Ecto neural progenitor cell (in vitro differentiated cells): ENCODE data around the gene LGALS1.

Source experiments
- DNase-seq: peaks from one replicate; pipeline ENCODE4 v3.0.0-alpha.2; 2018; ENCODE audit warnings: low spot score

The LGALS1 gene

DNA sequence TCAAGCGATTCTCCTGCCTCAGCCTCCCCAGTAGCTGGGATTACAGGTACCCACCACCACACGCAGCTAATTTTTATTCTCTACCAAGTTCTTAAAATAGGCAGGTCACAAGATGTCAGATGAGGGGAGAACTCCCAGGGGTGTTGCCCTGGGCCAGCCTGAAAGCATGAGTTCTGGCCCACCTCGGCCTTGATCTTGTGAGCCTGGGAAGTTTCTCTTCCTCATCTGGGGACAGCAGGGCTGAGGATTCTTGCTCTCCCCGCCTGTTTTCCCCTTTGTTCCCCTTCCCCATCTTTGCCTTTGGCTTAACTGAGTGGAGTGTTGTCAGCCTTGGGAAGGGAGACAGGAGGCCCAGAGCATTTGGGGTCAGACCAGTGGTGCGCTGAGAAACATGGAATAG, 13.4 kb upstream of the LGALS1 start:
- no peak for DNase-seq

DNA sequence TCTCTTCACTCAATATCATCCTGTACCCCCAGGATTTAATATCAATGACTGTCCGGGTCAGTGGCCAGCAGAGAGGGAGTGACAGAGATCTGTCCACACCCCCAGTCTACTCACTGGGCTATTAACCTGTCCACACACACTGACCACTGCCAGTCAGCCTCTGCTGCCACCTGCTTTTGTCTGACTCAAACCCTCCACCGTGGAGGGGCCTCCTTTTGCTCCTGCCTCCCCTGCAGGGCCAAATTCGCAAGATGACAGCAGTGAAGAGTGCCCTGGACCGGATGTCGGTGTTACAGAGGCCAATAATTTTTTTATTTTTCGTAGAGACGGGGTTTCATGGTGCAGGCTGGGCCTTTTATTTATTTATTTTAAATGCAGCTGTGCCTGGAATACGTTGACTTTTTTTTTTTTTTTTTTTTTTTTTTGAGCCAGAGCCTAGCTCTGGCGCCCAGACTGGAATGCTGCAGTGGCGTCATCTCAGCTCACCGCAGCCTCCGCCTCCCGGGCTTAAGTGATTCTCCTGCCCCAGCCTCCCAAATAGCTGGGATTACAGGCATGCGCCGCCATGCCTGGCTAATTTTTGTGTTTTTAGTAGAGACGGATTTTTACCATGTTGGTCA, 11.8 kb upstream of the LGALS1 start:
- DNase-seq, result no peak

DNA sequence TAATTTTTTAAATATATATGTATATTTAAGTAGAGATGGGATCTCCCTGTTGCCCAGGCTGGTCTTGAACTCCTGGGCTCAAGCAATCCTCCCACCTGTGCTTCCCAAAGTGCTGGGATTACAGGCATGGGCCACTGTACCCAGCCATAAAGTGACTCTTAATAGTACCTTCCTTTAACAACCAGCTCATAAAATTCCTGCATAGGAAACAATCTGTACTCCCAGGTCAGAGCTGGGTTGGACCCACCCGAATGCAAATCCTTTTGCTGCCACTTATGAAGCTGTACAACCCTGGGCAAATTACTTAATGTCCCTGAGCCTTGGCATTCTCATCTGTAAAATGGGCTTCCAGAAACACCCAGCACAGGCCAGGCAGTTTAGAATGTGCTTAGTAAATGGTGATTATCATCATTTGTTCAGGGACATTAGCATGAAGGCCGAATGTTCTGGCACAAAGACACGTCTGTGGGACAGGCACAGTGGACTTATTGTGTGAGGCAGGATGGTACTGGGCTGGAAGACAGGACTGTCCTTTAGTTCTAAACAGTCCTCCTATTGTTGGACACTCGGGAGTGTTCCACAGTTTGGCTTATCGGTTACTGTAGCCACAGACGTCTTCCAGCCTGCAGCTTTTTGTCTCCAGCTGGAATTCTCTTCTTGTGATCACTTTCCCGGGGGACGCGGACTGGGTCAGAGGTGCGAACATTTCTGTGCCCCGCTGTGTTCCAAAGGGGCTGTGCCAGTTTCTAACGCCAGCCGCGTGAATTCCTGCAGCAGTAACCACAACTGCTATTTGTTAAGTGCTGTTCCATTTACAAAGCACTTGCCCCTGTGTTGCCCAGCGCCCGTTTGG, 11.0 kb upstream of the LGALS1 start:
- DNase-seq, result no peak

DNA sequence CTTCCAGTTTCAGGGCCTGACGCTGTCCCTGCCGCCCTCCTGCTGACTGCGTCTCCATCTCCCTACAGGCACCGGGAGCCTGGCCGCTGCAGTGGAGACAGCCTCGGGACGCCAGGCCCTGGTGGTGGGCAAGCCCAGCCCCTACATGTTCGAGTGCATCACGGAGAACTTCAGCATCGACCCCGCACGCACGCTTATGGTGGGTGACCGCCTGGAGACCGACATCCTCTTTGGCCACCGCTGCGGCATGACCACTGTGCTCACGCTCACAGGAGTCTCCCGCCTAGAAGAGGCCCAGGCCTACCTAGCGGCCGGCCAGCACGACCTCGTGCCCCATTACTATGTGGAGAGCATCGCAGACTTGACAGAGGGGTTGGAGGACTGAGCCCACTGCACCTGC, 9.9 kb upstream of the LGALS1 start:
- DNase-seq, result no peak

DNA sequence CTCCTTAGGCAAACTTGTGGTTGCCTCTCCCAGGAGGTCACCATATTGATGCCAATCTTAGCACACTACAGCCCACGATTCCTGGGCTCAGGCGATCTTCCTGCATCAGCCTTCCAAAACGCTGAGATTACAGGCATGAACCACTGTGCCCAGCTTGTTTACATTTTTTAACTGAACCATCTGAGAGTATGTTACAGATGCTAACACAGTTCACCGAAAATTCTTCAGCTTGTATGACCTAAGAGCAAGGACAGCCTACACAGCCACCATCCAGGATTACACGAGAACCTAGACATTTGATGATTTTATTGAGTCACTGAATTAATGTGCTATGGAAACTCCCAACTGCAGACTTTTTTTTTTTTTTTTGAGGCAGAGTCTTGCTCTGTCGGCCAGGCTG, 5.8 kb upstream of the LGALS1 start:
- no peak for DNase-seq

DNA sequence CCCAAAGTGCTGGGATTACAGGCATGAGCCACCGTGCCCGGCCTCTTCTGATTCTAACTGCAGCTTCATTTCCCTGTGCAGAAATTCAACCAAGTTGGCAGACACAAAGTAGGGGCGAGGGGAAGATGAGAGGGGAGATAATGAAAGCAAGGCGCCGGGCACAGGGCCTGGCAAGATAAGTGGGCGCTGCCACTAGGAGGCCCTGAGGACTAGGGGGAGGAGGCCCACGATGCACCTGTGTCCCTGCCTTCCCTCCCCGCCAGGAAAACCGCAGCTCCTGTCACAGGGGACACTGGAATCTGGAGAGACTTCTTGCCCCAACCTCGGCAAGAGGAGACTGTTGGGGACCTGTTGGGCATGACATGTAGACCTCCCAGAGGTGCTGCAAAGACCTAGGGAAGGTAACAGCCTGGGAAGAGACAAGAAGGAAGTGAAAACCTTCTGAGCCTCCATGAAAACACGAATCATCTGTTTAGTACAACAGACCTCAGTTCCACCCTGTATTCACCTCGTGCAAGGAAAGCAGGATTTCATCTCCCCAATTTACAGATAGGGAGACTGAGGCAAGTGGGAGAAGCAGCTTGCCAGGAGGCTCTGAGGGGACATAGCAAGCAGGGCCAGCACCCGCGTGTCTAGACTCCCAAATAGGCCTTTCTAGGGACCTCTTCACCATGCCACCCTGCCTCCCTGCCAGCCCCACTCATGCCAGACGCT, 3.1 kb upstream of the LGALS1 start:
- DNase-seq, result no peak

DNA sequence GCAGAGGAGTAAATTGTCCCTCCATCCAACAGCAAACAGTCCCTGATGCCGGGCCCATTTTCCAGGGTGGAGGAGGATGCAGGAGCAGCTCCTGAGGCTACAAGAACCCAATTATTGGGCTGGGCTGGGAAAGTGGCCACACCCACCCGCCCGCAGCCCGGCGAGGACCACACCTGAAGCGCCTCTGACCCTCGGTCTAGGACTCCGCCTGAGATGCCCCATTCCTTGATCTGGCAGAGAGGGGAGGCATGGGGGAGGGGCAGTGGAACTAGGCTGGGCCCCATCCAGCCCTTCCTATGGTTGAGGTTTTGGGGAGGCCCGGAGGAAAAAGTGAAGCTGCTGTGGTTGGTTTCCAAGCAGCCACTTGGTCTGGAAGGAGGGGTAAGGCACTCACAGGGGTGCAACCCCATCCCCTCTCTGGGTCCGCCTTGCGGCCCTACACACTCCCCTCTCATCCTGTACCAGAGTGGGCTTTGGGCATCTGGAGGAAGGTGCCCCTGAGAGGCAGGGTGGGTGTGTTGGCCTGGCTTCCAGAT, 2.4 kb upstream of the LGALS1 start:
- no peak for DNase-seq

DNA sequence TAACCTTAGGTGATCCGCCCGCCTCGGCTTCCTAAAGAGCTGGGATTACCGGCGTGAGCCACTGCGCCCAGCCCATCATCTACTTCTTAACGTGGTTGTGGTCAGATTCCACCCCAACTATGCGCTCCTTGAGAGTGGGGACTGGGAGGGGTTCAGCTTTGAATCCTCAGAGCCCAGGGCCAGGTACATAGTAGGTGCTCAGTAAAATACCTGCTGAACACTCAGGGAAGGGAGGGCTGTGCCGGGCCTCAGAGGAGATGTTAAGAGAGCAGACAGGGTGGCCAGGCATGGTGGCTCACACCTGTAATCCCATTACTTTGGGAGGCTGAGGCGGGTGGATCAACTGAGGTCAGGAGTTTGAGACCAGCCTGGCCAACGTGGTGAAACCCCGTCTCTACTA, 1.2 kb upstream of the LGALS1 start:
- DNase-seq, result no peak

DNA sequence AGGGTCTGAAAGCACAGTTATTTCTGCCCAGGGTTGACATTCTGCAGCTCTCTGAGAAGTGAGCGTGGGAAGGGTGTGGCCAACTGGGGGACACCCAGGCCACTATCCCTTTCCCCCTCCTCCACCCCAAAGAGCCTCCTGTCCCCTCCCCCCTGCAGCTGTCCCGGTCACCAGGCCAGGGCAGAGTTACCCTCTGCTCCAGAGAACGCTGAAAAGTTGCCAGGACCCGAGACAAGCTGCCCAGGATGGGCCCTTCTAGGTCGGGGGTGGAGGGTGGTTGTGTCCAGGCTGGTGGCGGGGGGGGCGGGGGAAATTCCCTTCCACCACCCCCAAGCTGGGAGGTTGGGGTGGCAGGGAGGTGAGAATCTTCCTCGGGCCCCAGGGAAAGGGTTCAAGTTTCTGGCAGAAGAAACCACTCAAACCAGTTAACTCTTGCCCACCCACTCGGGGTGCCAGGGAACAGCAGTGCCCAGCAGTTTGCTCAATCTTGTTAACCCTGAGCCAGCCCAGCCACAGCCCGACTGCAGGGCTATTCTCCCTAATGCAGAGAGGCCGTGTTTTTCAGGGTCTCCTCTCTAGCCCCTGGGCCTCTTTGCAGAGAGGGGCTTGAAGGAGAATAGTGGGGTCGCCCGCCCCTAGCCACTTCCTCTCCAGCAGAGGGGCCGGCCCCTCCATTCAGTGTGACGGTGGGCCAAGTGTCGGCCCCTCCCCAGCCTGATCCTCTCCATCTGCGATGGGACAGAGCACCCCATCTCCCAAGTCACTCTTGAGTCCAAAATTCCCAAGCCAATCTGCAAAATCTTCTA, 697 bp downstream of the LGALS1 start:
- no peak for DNase-seq

DNA sequence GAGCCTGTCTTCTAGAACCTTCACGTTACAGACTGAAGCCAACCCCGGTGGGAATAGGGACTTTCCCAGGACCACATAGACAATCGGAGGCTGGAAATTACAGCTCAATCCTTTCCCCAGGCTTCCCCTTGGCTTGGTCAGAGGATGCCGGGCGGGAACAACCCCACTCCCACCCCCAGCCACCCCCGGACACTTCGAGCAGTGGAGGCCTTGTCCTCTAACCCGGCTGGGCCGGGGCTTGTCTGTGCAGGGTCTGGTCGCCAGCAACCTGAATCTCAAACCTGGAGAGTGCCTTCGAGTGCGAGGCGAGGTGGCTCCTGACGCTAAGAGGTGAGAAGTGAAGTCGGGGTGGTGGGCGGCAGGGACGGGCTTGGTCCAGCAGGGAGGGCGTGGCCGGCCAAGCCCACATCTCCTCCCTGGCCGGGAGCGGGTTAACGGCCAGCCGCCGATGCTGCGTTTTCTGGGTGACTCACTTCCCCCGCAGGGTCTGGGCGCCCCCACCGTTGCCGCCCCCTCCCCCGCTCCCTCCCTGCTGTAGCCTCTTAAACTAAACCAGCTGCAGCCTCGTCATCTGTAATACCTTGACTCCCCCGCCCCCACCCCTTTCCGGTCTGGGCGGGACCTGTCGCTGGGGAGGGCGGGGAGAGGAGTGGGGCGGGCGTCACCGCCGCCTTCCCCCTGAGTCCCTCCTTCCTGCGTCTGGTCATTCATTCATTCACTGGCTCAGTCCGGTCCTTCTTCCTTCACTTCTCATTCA, 1.5 kb downstream of the LGALS1 start:
- DNase-seq, result peak; percentile 80

DNA sequence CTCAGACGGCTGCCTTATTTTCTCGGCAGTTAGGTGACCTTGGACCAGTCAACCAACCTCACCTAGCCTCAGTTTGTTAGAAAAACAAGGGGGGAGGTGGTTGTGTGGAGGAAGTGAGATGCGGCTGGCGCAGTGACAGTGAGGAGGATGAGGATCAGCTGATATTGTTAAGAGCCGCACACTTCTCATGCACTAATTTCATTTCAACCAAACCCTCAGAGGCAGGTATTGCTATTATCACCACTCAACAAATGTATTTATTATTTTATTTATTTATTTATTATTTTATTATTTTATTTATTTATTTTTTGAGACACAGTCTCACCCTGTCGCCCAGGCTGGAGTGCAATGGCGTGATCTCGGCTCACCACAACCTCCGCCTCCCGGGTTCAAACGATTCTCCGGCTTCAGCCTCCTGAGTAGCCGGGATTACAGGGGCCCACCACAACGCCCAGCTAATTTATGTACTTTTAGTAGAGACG, 2.1 kb downstream of the LGALS1 start:
- no peak for DNase-seq

DNA sequence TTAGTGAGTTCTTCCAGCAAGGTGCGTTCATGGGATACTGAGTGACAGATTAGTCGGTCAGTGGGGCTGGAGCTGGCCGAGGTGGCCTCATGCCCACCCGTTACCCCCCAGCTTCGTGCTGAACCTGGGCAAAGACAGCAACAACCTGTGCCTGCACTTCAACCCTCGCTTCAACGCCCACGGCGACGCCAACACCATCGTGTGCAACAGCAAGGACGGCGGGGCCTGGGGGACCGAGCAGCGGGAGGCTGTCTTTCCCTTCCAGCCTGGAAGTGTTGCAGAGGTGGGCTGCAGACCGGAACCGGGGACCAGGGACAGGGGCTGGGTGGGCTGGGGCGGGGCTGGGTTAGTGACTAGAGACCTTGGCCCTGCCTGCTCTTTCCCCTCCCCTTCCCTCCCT, 2.9 kb downstream of the LGALS1 start:
- no peak for DNase-seq

DNA sequence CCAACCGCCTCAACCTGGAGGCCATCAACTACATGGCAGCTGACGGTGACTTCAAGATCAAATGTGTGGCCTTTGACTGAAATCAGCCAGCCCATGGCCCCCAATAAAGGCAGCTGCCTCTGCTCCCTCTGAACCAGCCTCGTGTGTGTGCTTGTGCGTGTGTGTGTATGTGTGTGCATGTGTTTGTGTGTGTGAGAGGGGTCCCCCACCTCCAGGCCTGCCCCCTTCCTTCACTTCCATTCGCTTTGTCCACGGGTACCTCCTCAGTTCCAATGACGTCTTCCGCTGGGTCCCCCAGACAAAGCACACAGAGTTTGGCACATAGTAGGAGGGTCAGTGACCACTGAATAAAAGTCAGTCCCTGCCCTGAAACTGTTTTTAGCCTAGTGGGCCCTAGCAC, 4.2 kb downstream of the LGALS1 start:
- DNase-seq, result no peak

DNA sequence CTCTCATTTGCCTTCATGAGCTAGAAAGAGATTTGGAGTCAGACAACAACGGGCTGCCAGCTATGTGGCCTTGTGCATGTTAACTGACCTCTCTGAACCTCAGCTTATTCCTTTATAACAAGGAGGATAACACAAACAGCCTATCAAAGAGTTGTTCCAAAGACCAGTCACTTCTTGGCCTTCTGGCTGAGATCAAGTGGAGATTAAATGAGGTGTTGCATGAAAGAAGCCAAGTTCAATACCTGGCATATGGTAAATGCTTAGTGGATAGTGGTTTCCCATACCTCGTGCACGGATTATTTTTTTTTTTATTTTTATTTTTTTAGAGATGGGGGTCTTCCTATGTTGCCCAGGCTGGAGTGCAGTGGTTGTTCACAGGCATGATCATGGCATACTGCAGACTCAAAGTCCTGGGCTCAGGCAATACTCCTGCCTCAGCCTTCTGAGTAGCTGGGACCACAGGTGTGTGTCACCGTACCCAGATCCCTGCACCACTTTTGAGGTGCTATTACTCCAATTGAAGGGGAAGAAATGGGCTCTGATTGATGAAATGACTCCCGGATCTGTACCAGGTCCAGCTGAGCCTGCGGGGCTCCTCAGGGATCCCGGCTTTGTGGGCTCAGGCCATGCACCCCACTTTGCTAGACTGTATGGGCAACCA, 4.9 kb downstream of the LGALS1 start:
- no peak for DNase-seq

DNA sequence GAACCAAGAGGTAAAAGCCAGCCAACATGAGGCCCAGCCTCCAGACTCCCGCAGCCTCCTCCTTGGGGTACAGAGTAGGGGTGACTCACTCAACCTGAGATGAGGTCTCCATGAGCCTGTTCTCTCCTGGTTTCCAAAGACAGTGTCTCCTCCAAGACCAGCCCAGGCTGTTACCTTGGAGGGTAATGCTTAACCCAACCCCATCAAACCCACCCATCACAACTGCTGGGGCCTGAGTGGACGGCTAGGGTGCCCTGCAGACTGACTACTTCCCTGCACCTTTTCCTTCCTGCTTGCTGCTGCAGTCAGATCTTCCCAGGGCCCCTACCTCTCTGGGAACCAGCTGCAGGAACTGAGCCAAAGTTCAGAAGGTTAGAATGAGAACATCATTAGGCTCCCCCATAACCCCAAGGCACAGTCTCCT, 5.6 kb downstream of the LGALS1 start:
- no peak for DNase-seq

DNA sequence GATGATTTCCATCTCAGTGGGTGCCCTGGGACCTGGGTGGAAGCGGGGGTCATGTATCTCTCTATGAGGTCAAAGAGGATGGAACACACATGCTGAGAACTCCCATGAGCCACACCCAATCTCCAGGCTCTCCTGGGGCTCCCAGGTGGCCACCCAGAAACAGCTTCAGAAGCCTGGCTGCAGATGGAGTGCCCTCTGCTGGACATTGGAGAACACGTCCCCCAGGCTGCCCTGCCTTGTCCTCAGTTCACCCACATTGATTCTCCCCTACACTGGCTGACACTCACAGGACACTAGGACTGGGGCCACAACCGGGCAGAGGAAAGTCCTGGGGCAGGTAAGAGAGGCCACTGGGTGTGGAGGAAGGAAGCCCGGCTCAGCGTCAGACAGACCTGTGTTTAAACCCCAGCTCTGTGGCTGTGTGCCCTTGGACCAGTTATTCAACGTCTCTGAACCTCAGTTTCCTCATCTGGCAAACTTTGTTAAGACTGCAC, 6.2 kb downstream of the LGALS1 start:
- DNase-seq, result peak; percentile 84

DNA sequence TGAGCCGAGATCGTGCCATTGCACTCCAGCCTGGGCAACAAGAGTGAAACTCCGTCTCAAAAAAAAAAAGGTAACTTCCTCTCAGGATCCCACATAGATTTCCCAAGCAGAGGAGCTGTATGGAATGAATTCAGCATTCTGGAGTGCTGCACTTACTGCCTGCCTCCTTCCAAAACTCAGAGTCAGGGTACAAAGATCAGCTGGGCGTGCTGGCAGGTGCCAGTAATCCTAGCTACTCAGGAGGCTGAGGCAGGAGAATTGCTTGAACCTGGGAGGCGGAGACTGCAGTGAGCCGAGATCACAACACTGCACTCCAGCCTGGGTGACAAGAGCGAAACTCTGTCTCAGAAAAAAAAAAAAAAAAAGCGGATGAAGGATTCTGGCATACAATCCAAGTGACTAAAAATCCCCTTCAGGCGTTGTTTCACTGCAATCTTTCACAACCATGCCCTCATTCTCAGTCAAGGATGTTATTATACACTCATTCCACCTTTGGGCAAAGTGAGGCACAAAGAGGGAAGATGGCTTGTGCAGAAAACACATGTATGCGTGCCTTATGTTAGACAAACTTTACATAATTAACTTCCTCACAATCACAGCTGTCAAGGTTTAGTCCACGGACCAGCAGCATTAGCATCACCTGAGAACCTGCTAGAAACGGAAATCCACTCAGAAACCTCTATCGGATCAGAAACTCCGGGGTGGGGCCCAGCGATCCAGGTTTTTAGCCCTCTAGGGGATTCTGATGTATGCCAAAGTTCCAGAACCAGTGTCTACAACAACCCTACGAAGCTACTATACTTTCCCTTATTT, 9.6 kb downstream of the LGALS1 start:
- DNase-seq, result no peak

DNA sequence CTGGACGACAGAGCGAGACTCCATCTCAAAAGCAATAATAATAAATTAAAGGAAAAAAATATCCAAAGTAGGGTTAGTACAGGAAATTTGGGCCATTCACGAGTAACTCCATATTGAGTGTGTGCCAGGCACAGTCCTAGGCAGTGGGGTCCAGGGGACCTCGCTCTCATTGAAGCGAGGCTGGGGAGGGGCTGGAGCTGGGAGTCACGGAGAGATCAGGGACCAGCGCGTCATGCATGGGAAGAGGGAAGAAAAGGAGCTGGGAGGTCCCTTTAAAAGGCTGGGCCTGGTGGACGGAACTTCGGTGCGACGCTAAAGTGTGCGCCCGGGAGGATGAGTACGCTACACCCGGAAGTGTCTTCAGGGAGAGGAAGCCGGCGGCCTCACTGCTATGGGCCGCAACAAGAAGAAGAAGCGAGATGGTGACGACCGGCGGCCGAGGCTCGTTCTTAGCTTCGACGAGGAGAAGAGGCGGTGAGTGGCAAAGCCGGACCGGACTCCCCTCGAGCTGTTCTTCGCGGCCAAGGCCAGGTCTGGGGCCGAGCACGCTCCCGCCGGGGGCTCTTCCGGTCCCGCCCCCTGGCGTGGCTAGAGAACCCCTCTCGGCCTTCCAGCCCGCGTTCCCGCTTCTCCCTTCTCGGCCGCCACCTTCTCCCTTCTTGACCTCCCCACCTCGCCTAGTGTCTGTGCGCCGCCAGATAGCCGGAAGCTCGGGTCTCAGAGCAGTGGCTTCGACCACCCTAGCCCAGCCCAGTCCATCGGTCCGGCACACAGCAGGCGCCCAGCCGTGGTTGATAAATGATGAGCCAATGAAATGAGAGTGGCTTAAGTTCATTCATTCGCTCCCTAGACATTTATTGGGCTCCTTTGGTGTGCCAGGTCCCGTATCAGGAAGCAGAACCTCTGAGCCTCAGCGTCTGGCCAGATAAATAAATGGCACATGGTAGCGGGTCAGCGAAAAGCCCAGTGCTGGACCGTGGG, 10.9 kb downstream of the LGALS1 start, which contains the start of gene NOL12:
NOL12 (plus strand) TSS at position 342 of the 981 bp plus-strand sequence; CDS start at position 392, 50 bp downstream.
- DNase-seq, result peak; percentile 90
